Caco-2 (cell line): Measurements from ENCODE around the gene PARD3B. TPM values are rescaled to one million over a fixed set of nuclear protein-coding genes. Genes with fewer than 3 reads are reported as not detected.
A peak's percentile ranks its signal among the peaks of the same experiment; 100 is the strongest.

Experiments used
- BruUV-seq: library from RNA; stranded (reverse); fragments of 400-500 nt; replicated peaks from 2 replicates; lab custom pipeline; 2021; lab: Mats Ljungman, UMichigan
- CTCF ChIA-PET: fragments of 300-600 bp; sonication (Branson Sonifier 250); formaldehyde crosslinking; loops from one replicate; lab custom pipeline; 2022; ENCODE audit warnings: antibody characterized with exemption; lab: Charles Lee
- POLR2A ChIA-PET: fragments of 300-600 bp; sonication (Branson Sonifier 250); formaldehyde crosslinking; loops from one replicate; lab custom pipeline; 2022; ENCODE audit warnings: antibody characterized with exemption; lab: Charles Lee
- DNase-seq, 2 experiments: peaks; one replicate each; pipeline versions ENCODE4 v3.0.0 to v3.0.0-alpha.2; 2020 to 2022
- H3K27me3 ChIP-seq: replicated peaks from 2 replicates; pipeline ENCODE4 v1.6.0; 2011; ENCODE audit warnings: low read length; ENCODE audit not compliant: control insufficient read depth, insufficient read depth
- H3K36me3 ChIP-seq: 2 replicates; pipeline ENCODE4 v1.5.1; 2011; ENCODE audit warnings: low read length; ENCODE audit not compliant: control insufficient read depth, insufficient read depth
- H3K4me1 ChIP-seq: fragments of 250-450 bp; sonication (Bioruptor Pico); 2 replicates; pipeline ENCODE4 v1.5.1; 2020; ENCODE audit warnings: mild to moderate bottlenecking
- H3K4me3 ChIP-seq: 2 replicates; pipeline ENCODE4 v1.5.1; 2011; ENCODE audit warnings: low read depth, mild to moderate bottlenecking, control low read depth, low read length
- H3K9me3 ChIP-seq: fragments of 250-450 bp; sonication (Bioruptor Pico); 2 replicates; pipeline ENCODE4 v1.5.1; 2020; ENCODE audit warnings: mild to moderate bottlenecking, moderate library complexity
- H3K27ac Mint-ChIP-seq: one replicate; pipeline ENCODE4 v1.8.0; 2022; ENCODE audit warnings: mixed read lengths; ENCODE audit not compliant: unreplicated experiment
- H3K27me3 Mint-ChIP-seq: one replicate; pipeline ENCODE4 v1.8.0; 2022; ENCODE audit warnings: mixed read lengths; ENCODE audit not compliant: insufficient read depth, unreplicated experiment
- H3K36me3 Mint-ChIP-seq: one replicate; pipeline ENCODE4 v1.8.0; 2022; ENCODE audit warnings: mild to moderate bottlenecking, mixed read lengths; ENCODE audit not compliant: insufficient read depth, unreplicated experiment
- H3K4me1 Mint-ChIP-seq: one replicate; pipeline ENCODE4 v1.8.0; 2022; ENCODE audit warnings: low read depth, mixed read lengths; ENCODE audit not compliant: unreplicated experiment
- H3K4me3 Mint-ChIP-seq: one replicate; pipeline ENCODE4 v1.8.0; 2022; ENCODE audit warnings: mild to moderate bottlenecking, moderate library complexity, mixed read lengths; ENCODE audit not compliant: unreplicated experiment
- H3K9me3 Mint-ChIP-seq: one replicate; pipeline ENCODE4 v1.8.0; 2022; ENCODE audit warnings: mixed read lengths; ENCODE audit not compliant: unreplicated experiment
- CTCF ChIP-seq, 2 experiments: fragments of 200-600 bp in 1 of 2; IDR thresholded peaks; 1 replicate in 1 of 2; 2 replicates in 1 of 2; pipeline versions ENCODE4 v1.5.1 to v1.8.0; 2011 to 2022; ENCODE audit warnings: antibody characterized with exemption in 1 of 2, control low read depth in 1 of 2, inconsistent platforms in 1 of 2, low read depth in 1 of 2, low read length in 1 of 2, mild to moderate bottlenecking in 1 of 2, moderate library complexity in 1 of 2; ENCODE audit not compliant: insufficient read depth in 1 of 2, severe bottlenecking in 1 of 2, unreplicated experiment in 1 of 2
- intact Hi-C: fragments of 100-400 bp; cut with micrococcal nuclease; formaldehyde crosslinking; loops from one replicate; pipeline ENCODE4 v1.10.0; 2022; ENCODE audit not compliant: unreplicated experiment
- total RNA-seq: library from RNA; stranded (reverse); gene quantifications from 2 replicates; pipeline ENCODE4 v1.2.3, GENCODE V29; 2022

PARD3B gene
- total RNA-seq, 1 experiment from 2014 or later = 68.9 TPM

DNA sequence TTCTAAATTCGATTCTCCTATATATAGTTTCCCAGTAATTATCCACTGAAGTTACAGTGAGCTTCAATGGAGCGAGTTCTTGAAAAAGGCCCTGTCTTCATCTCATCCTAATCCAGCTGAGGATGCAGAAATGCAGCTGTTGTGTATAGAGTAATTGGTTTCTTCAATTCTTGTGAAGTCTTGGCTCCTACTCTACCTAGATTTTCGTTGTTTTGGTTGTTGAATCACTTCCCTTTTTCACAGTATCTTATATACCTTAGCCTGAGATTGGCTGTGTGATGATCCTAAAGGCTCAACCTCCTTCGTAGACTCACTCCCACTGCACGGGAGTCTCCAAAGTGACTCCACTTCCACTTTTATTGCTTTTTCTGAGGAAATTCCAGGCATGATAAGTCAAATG, 280.4 kb downstream of the PARD3B start:
- Histone ChIP-seq H3K36me3 (no peaks in the 10 kb centered on the region), H3K4me3 (no peak overlapping the region), H3K27me3 (no peaks in the 10 kb centered on the region), H3K9me3 (peaks cover 4% of the 10 kb centered on the region; the same call in 1 of the 2 replicates), H3K4me1 (peaks cover 21% of the 10 kb centered on the region)
- ChIA-PET POLR2A (no interaction called here), CTCF (no interaction called here)
- no TSS peak for BruUV-seq
- peak overlapping the region; percentile 18 for H3K27ac Mint-ChIP-seq
- DNase-seq = no peak
- no peaks in the 10 kb centered on the region for H3K27me3 Mint-ChIP-seq
- no peak for TF ChIP-seq CTCF (IDR thresholded peaks at IDR 0.05; ENCODE audit: insufficient read depth in 1 of 2, low read depth in 1 of 2, low read length in 1 of 2, severe bottlenecking in 1 of 2, unreplicated experiment in 1 of 2)
- peaks cover 27% of the 10 kb centered on the region for H3K4me1 Mint-ChIP-seq
- intact Hi-C loops = no loop called here
- no peak overlapping the region for H3K4me3 Mint-ChIP-seq
- H3K9me3 Mint-ChIP-seq = no peaks in the 10 kb centered on the region
- peaks cover 9% of the 10 kb centered on the region for H3K36me3 Mint-ChIP-seq

GRCh38 chr2:204827701-204828590, 282.7 kb downstream of the PARD3B start:
- no peaks in the 10 kb centered on the region for H3K9me3 Mint-ChIP-seq
- Histone ChIP-seq H3K36me3 (no peaks in the 10 kb centered on the region), H3K27me3 (no peaks in the 10 kb centered on the region), H3K9me3 (no peaks in the 10 kb centered on the region), H3K4me1 (peaks cover 21% of the 10 kb centered on the region), H3K4me3 (no peak overlapping the region)
- no peak overlapping the region for H3K27ac Mint-ChIP-seq
- H3K36me3 Mint-ChIP-seq = peaks cover 9% of the 10 kb centered on the region
- BruUV-seq = no TSS peak
- intact Hi-C loops = no loop called here
- ChIA-PET CTCF (no interaction called here), POLR2A (no interaction called here)
- no peak for TF ChIP-seq CTCF (IDR thresholded peaks at IDR 0.05; ENCODE audit: insufficient read depth in 1 of 2, low read depth in 1 of 2, low read length in 1 of 2, severe bottlenecking in 1 of 2, unreplicated experiment in 1 of 2)
- DNase-seq = no peak
- no peaks in the 10 kb centered on the region for H3K27me3 Mint-ChIP-seq
- no peak overlapping the region for H3K4me3 Mint-ChIP-seq
- H3K4me1 Mint-ChIP-seq = peaks cover 27% of the 10 kb centered on the region

DNA sequence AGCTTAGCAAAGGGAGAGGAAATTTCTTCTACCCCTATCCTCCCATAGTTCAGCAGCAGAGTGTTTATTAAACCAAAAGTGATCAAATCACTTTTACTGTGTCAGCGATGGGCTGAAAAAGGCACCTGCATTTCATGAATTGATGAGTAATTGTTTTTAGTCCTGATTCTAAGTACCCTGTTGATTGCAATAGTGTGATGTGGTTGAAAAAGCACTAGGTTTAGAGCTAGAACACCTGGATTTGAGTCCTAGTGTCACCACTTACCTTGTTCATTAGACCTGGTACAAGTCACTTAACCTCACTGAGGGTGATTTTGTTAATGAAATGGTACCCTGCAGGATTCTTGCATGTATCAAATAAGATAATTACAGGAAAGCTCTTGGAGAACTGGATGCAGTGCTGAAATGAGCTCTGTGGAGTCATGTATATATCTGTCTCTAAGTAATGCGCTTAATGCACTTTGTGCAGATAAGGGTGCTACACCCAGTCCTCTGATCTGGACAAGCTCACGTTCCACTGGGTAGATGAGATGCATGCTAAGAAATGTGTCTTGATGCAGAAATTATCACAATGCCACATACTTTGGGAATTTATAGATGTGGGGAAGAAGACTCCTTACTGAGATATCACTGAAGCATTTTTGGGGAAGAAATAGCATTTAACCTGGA, 289.6 kb downstream of the PARD3B start:
- Histone ChIP-seq H3K36me3 (no peaks in the 10 kb centered on the region), H3K27me3 (no peaks in the 10 kb centered on the region), H3K4me3 (no peak overlapping the region), H3K9me3 (no peaks in the 10 kb centered on the region), H3K4me1 (no peaks in the 10 kb centered on the region)
- H3K4me1 Mint-ChIP-seq = peaks cover 11% of the 10 kb centered on the region
- H3K27ac Mint-ChIP-seq = no peak overlapping the region
- intact Hi-C loops = no loop called here
- peaks cover 4% of the 10 kb centered on the region for H3K36me3 Mint-ChIP-seq
- H3K9me3 Mint-ChIP-seq = no peaks in the 10 kb centered on the region
- CTCF ChIA-PET = no interaction called here
- POLR2A ChIA-PET = no interaction called here
- no peak for DNase-seq
- no peaks in the 10 kb centered on the region for H3K27me3 Mint-ChIP-seq
- no peak overlapping the region for H3K4me3 Mint-ChIP-seq
- no peak for TF ChIP-seq CTCF (IDR thresholded peaks at IDR 0.05; ENCODE audit: insufficient read depth in 1 of 2, low read depth in 1 of 2, low read length in 1 of 2, severe bottlenecking in 1 of 2, unreplicated experiment in 1 of 2)
- no TSS peak for BruUV-seq
